Breast epithelium (tissue), 4 donors: ENCODE data around the gene RERE. TPM values are rescaled to one million over a fixed set of nuclear protein-coding genes. Genes with fewer than 3 reads are reported as not detected.
"Not testable (repeated sequence)": the region's sequence is repeated elsewhere in the genome, so short reads cannot be mapped to it uniquely, and the experiment has no call there.

Experiments
- DNase-seq, 2 donors: peaks; one replicate each; pipeline ENCODE4 v3.0.0-alpha.2; 2019; ENCODE audit warnings: low spot score in 2 of 2
- H3K27ac ChIP-seq, 2 donors: fragments of 200-600 bp; sonication (generic) in 1 of 2; one replicate each; pipeline ENCODE4 v1.5.1; 2016 to 2019; ENCODE audit warnings: mild to moderate bottlenecking in 1 of 2
- H3K27me3 ChIP-seq, 2 donors: fragments of 200-600 bp; sonication (generic) in 1 of 2; one replicate each; pipeline versions ENCODE4 v1.5.1 to v1.6.0; 2017 to 2019; ENCODE audit warnings: control low read depth in 1 of 2, mild to moderate bottlenecking in 1 of 2
- H3K36me3 ChIP-seq: fragments of 200-600 bp; one replicate; pipeline ENCODE4 v1.5.1; 2019
- H3K4me1 ChIP-seq, 2 donors: fragments of 200-600 bp; sonication (generic); one replicate each; pipeline ENCODE4 v1.5.1; 2016 to 2019; ENCODE audit warnings: control low read depth in 1 of 2
- H3K4me3 ChIP-seq, 3 donors: fragments of 200-600 bp; sonication (generic); 1 replicate in 2 of 3; 2 replicates in 1 of 3; pipeline ENCODE4 v1.5.1; 2016 to 2019; ENCODE audit warnings: mild to moderate bottlenecking in 3 of 3, moderate library complexity in 2 of 3
- H3K9me3 ChIP-seq, 2 donors: fragments of 200-600 bp; sonication (generic) in 1 of 2; one replicate each; pipeline ENCODE4 v1.5.1; 2016 to 2019; ENCODE audit warnings: control low read depth in 1 of 2
- POLR2A ChIP-seq: fragments of 450-650 bp; IDR thresholded peaks from one replicate; pipeline ENCODE4 v1.6.1; 2016; ENCODE audit warnings: antibody characterized with exemption, mild to moderate bottlenecking, moderate library complexity
- POLR2AphosphoS5 ChIP-seq, 3 donors: sonication (generic); formaldehyde crosslinking; IDR thresholded peaks; one replicate each; pipeline ENCODE4 v1.6.1; 2017; ENCODE audit warnings: antibody characterized with exemption in 3 of 3
- intact Hi-C: fragments of 100-400 bp; cut with DNase I; formaldehyde crosslinking; loops from one replicate; pipeline ENCODE4 v1.15.1; 2023; ENCODE audit warnings: low total_unique reads
- total RNA-seq, 3 donors: library from RNA; depleted of rRNA; stranded (reverse); fragments of >200 nt; gene quantifications; one replicate each; pipeline ENCODE4 v1.1.0, GENCODE V29; 2016
- TF ChIP-seq, protein P1 (sequence below), 3 donors: fragments of 450-650 bp; IDR thresholded peaks; one replicate each; pipeline ENCODE4 v1.5.1; 2016 to 2017; ENCODE audit warnings: antibody characterized with exemption in 3 of 3, mild to moderate bottlenecking in 3 of 3, moderate library complexity in 3 of 3

RERE gene
- total RNA-seq, 3 donors from 2014 or later, result 65.8 to 166 (median 123) TPM

DNA sequence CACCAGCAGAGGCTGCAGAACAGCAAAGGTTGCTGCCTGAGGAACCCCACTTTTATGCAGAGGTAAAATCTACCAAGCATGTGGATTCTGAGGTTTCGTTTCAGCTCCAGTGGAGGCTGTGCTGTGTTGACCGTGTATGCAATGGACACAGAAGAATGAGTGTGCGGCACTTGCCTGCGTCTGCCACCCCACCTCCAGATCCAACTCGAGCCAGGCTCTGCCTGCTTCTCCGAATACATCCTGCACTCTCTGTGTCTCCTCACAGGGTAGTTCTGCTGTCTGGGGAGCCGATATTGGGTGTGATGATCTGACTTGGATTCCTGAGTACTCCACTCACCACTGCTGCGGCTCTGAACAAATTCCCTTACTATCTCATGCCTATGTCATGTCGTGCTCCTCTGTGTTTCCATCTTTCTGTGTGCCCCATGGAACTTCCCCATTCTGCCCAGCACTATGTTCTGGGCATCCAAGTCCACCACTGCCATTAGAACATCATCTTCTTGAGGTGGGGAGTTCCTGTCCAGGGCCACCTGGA is 369.8 kb downstream of the RERE start:
- peak overlapping the region in 1 of 2 donors; percentile 78 for H3K27ac ChIP-seq
- intact Hi-C loops, result no loop called here
- no peaks in the 10 kb centered on the region for H3K27me3 ChIP-seq
- no peaks in the 10 kb centered on the region for H3K36me3 ChIP-seq
- TF ChIP-seq, protein P1, sequence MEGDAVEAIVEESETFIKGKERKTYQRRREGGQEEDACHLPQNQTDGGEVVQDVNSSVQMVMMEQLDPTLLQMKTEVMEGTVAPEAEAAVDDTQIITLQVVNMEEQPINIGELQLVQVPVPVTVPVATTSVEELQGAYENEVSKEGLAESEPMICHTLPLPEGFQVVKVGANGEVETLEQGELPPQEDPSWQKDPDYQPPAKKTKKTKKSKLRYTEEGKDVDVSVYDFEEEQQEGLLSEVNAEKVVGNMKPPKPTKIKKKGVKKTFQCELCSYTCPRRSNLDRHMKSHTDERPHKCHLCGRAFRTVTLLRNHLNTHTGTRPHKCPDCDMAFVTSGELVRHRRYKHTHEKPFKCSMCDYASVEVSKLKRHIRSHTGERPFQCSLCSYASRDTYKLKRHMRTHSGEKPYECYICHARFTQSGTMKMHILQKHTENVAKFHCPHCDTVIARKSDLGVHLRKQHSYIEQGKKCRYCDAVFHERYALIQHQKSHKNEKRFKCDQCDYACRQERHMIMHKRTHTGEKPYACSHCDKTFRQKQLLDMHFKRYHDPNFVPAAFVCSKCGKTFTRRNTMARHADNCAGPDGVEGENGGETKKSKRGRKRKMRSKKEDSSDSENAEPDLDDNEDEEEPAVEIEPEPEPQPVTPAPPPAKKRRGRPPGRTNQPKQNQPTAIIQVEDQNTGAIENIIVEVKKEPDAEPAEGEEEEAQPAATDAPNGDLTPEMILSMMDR (IDR thresholded peaks at IDR 0.05), result no peak
- TF ChIP-seq POLR2AphosphoS5 (IDR thresholded peaks at IDR 0.05) (no peak), POLR2A (no peak)
- no peak overlapping the region for H3K4me3 ChIP-seq
- no peaks in the 10 kb centered on the region for H3K4me1 ChIP-seq
- DNase-seq, result no peak
- no peaks in the 10 kb centered on the region for H3K9me3 ChIP-seq

- H3K4me1 ChIP-seq, H3K36me3 ChIP-seq, DNase-seq, H3K4me3 ChIP-seq, intact Hi-C loops, H3K27ac ChIP-seq, H3K27me3 ChIP-seq, H3K9me3 ChIP-seq: not testable (repeated sequence)
Measured at GRCh38 chr1:8446119-8446518, 371.3 kb downstream of the RERE start.

GRCh38 chr1:8443558-8444194 is 373.8 kb downstream of the RERE start:
- no peak for TF ChIP-seq POLR2A
- TF ChIP-seq POLR2AphosphoS5 (IDR thresholded peaks at IDR 0.05), result no peak
- TF ChIP-seq, protein P1 (IDR thresholded peaks at IDR 0.05), result no peak
- Histone ChIP-seq H3K27ac (no peak overlapping the region), H3K4me3 (no peak overlapping the region), H3K27me3 (no peaks in the 10 kb centered on the region), H3K36me3 (no peaks in the 10 kb centered on the region), H3K4me1 (no peaks in the 10 kb centered on the region), H3K9me3 (no peaks in the 10 kb centered on the region)
- DNase-seq, result no peak
- intact Hi-C loops, result no loop called here

GRCh38 chr1:8441426-8441825 is 376.0 kb downstream of the RERE start:
- H3K27ac ChIP-seq, result no peak overlapping the region
- no peaks in the 10 kb centered on the region for H3K4me1 ChIP-seq
- intact Hi-C loops, result no loop called here

DNA sequence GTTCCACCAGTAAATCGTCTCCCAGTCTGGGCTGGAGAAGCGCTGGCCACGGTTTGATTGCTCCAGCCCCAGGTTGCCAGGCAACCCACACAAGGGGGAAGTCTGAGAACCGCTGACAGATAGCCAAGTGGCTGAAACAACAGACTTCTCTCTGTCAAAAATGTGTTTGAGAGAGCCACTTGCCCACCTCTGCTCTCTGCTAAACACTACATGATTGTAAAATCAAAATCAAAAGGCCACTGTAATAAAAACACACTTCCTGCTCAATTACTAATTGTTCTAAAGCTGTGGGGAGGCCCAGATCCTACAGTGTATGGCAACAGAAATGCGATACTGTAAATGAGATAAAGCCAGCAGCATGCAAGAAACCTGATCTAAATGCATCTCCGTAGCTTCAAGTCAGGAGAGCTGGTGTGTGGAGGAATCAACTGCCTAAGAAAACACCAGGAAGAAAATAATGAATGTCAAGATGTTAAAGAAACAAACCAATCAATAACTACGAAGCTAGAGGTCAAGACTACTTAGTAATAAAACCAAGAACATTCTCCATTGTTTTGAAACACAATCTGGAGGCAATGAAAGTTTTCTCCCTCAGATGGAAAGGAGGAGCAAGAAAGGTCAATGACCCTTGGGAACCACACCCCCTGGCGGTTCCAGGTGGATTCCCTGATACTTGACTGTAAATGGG is 378.3 kb downstream of the RERE start:
- no peaks in the 10 kb centered on the region for H3K9me3 ChIP-seq
- no peaks in the 10 kb centered on the region for H3K27me3 ChIP-seq
- peak; percentile 62 to 68 for DNase-seq
- H3K4me1 ChIP-seq, result no peaks in the 10 kb centered on the region
- H3K4me3 ChIP-seq, result no peak overlapping the region
- peak overlapping the region; percentile 56 to 60 for H3K27ac ChIP-seq
- no peaks in the 10 kb centered on the region for H3K36me3 ChIP-seq
- TF ChIP-seq, protein P1 (IDR thresholded peaks at IDR 0.05), result no peak
- TF ChIP-seq POLR2A (no peak), POLR2AphosphoS5 (IDR thresholded peaks at IDR 0.05) (no peak)
- intact Hi-C loops, result no loop called here

More at GRCh38 chr1:8441426-8441825, 376.0 kb downstream of the RERE start:
- no peak for DNase-seq
- Histone ChIP-seq H3K4me3 (no peak overlapping the region), H3K36me3 (no peaks in the 10 kb centered on the region), H3K27me3 (no peaks in the 10 kb centered on the region), H3K9me3 (no peaks in the 10 kb centered on the region)
- no peak for TF ChIP-seq POLR2AphosphoS5 (IDR thresholded peaks at IDR 0.05)
- TF ChIP-seq POLR2A, result no peak
- TF ChIP-seq, protein P1 (IDR thresholded peaks at IDR 0.05), result no peak
